Limb (tissue), 2 donors: Measurements from ENCODE around the gene EXD2.
"Not testable (repeated sequence)": the region's sequence is repeated elsewhere in the genome, so short reads cannot be mapped to it uniquely, and the experiment has no call there.

ENCODE experiments used
- DNase-seq, 2 donors: peaks; one replicate each; pipeline ENCODE4 v3.0.0-alpha.2; 2016; ENCODE audit errors: extremely low spot score in 2 of 2

Gene EXD2, protein sequence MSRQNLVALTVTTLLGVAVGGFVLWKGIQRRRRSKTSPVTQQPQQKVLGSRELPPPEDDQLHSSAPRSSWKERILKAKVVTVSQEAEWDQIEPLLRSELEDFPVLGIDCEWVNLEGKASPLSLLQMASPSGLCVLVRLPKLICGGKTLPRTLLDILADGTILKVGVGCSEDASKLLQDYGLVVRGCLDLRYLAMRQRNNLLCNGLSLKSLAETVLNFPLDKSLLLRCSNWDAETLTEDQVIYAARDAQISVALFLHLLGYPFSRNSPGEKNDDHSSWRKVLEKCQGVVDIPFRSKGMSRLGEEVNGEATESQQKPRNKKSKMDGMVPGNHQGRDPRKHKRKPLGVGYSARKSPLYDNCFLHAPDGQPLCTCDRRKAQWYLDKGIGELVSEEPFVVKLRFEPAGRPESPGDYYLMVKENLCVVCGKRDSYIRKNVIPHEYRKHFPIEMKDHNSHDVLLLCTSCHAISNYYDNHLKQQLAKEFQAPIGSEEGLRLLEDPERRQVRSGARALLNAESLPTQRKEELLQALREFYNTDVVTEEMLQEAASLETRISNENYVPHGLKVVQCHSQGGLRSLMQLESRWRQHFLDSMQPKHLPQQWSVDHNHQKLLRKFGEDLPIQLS

DNA sequence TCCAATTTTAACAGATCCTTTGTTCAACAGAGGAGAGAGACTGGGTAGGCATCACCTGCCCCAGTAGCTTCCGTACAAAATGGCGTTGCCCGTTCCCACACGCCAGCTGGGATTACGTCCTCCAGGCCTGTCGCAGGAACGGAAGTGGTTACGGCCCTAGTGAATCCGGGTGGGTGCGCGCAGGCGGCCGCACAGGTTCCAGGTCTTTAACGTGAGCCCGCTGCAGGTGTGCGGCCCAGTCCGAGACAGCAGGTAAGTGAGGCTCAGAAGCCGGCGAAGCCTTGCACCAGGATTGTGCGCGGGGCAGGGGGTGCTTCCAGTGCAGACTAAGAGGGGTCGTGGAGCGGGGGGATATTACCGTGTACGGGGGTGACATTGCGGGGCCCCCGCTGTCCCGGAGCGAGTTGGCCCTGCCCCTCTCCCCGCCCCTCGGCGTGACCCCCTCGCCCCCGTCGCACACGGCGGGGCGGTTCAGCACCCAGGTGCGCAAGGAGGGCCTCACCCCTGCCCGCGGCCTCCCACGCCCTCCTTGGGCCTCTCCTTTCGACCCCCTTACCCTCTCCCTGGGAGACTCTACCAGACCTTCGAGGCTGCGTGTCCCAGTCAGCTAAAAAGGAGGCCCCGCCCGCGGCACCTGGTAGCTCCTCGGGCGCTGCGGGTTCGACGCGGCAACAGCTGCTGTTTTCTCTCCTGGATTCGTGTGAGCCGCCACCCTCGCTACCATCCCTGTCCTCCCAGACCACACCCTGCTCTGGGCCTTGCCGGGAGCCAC, at the start of gene EXD2:
TSS of gene EXD2 (plus strand) at position 159 of the 772 bp plus-strand sequence. CDS start 17,973 bp downstream, outside the sequence.
- DNase-seq, result peak; percentile 89 to 90

DNA sequence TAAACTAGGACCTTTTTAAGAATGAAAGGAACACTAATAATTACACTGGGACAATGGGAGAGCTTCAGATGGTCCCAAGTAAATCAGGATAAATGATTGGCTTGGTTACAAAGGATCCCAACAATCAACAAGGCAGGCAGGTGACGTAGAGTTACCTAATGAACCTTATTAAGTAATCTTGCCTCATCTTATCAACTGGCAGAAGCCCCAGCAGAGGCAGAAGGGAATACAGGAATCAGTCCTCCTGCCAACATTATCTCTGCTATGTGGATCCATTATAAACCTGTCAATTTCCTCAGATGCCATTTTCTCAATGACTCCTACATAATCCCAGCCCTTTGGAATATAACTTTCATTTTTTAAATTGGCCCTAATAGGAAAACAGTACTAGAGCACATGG, 49.7 kb upstream of the EXD2 start:
- DNase-seq, result no peak

DNA sequence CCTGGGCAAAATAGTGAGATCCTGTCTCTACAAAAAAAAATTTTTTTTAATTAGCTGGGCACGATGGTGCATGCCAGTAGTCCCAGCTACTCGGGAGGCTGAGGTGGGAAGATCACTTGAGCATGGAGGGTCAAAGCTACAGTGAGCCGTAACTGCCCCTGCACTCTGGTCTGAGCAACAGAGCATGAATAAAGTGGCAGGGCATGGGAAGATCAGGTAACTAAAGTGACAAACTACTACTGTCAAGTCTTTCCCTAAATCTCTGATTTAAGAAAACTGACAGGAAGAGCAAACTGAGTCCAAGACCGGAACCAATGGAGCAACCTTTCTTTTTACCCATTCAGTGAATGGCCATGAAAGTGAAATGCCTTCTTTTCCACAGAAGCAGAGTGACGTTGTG, 49.2 kb upstream of the EXD2 start:
- DNase-seq, result no peak

DNA sequence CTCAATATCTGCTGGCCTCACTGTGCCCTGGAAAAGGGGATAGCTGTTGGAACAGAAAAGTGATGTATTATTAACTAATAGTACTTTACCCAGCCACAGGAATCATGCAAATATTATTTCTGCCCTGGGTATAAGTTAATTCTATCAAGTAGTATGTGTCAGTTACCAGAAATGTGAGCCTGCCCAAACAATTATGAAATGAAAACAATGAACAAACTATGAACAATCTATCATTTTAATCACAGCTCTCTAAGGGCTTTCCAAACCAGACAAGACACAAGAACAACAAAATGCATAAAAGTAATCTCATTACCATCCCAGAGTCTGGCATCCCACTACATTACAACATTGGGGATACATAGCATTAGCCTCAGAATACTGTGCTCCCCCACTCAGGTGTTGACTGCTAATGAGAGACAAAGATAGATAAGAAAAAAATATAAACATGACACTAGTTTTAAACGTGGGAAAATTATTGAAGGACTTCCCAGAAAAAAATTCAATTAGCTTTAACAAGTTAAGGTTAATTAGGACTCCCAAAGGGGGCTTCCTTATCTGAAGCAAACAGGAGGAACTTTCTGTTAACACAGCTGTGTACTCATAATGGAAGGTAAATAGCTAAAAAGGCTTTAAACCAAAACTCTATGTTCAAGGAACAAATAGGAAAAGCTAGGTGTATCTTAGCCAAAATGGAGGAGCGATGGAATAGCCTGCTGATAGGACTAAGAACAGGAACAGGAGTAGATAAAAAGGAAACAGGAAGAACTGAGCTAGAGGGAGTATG, 41.6 kb upstream of the EXD2 start:
- no peak for DNase-seq

DNA sequence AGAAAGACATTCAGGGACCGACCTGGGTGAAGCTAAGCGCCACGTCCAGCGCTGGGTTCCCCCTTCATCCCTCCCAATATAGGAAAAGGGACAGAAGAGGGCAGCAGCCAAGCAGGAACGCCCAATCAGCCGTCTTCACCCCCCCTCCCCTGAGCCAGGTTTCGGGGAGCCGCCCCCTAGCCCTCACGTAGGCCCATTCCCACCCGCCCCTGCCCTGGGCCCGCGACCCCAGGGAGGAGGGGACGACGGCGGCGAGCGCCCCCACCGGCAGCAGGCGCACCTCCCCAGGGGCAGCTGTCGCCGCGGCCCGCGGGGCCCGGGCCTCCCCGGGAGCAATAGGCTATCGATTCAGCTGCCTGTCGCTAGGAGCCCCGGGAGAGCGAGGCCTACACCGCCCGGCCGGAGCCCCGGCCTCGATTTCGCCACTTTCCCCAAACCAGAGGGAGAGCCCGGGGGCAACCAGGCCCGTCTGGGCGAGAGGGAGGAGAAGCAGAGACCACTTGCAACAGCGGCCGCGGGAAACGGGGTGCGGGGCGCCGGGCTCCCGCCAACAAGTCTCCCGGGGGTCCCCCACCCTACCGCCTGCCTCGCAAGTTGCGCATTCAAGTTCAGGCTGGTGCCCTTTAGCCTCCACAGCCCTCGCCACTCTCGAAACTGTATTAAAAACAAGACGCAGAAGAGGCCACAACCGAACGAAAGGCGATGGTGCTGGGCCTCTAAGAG, 39.7 kb upstream of the EXD2 start:
- DNase-seq, result peak; percentile 63 to 87

DNA sequence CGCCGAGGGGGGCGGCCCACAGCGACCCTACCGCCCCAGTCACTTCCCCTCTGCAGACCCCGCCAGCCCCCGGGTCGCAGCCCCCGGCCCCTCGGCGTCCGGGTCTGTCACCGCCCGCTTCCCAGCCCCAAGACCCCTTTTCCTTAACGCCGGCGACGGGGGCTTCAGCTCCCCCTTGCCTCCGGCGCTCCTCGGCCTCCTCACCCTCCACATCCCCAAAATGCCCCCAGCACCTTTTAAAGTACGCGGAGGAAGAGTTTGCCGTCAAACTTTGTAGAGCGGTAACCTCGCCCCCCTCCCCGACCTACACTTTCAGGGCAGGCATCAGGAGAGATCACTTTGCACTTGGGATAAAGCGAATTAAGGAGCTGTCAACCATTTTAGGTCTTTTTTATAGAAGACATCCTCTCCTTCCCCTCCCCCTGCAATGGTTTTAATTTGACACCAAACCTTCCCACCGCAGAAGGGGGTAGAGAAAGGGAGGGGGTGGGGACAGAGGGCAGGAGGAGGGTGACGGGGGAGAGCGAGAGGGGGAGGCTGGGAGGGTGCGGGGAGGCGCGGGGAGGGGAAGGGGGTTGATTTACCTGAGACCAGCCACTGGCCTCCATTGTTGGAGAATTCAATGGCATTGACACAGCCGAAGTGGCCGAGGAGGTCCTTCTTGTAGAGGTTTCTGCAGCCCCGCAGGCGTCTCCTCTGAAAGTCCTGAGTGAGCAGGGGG, 39.0 kb upstream of the EXD2 start:
- DNase-seq, result peak in 1 of 2 donors; percentile 26

DNA sequence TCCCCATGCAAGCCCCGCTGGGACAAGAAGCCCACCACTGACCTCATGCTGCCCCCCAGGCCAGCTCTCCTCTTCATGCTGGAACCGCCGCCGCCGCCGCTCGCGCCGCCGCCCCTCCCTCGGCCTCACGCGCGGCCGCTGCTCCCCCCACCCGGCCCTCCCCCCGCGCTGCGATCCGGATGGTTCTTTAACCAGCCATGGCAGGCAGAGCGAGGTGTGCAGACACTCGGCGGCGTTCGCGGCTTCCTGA, 38.5 kb upstream of the EXD2 start, which contains the start of gene DCAF5:
TSS of gene DCAF5 (minus strand) at position 218 of the 250 bp plus-strand sequence. CDS start at position 77, 141 bp downstream.
- no peak for DNase-seq

DNA sequence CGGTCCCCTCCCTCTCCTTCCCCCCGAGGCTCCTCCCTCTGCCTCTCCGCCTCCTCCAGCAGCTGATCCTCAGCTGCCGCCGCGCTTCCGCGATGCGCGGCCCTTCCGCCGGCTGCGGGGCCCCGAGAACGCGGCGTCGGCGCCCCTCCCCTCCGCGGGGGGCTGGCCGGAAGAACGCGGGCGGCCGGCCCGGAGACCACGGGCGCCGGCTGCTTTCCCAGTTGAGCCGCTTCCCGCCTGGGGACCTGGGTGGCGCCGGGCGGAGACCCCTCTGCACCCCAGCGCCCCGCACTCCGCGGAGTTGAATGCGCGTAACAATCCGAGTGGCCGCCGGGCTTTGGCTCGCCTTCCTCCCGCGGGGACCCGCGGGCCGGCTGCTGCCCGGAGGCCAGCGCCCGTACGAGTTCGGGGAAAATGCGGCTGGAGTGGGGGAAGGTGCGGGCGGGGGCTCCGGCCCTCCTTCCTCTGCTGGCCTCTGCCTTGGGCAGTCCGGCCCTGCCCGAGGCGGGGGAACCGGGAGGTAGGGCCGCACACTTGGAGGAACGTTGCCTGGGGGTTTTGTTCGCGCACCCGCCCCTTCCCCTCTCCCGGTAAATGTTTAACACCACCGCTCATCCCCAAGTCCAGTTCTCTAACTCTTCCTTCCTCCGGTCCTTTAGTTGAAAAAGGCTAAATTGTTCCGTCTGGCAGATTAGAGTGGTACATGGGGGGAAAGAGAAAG, 38.0 kb upstream of the EXD2 start:
- peak; percentile 93 to 94 for DNase-seq

DNA sequence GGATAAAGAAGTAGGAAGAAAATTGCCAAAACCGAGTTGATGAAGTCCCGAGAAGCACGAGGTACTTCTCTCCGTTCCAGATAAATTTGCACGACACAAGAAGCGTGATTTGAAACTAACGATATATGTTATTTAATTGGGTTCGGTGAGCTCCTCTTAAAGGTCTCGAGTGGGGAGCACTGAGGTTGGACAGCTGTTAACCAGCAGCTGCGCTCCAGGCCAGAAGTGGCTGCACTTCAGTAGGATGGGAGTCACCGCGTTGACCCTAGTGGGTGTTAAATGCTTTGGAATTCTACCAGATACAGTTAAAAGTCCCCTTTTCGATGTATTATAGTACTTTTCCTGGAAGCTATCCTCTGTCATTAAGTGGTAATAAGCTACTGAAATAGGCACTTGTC, 37.4 kb upstream of the EXD2 start:
- DNase-seq, result peak; percentile 32 to 38

DNA sequence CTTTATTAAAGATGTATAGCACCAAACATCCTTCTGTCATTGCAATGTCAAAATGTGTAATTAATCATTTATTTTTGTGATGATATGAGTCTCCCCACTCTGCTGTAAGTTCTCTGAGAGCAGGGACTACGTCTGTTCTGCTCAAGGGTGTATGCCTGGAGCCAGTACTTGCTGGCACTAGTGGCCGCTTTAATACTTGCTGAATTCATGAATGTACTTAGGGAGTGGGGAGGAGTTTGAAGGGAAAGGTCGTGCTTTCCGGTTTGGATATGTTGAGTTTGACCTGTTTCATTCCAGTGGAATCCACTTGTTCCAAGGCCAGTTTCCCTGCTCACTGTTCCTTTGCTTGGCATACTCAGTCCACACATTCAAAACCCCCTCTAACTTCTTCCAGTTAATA, 36.5 kb upstream of the EXD2 start:
- no peak for DNase-seq

DNA sequence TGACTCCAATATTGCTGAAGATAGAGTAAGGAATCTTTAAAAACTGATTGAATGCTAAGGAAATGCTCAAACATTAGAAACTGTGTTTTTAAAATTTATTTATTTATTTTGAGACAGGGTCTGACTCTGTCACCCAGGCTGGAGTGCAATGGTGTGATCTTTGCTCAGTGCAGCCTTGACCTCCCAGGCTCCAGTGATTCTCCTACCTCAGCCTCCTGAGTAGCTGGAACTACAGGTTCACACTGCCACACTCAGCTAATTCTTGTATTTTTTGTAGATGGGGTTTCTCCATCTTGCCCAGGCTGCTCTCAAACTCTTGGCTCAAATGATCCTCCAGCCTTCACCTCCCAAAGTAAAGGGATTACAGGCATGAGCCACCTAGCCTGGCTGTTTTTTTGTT, 35.1 kb upstream of the EXD2 start:
- DNase-seq, result no peak

DNA sequence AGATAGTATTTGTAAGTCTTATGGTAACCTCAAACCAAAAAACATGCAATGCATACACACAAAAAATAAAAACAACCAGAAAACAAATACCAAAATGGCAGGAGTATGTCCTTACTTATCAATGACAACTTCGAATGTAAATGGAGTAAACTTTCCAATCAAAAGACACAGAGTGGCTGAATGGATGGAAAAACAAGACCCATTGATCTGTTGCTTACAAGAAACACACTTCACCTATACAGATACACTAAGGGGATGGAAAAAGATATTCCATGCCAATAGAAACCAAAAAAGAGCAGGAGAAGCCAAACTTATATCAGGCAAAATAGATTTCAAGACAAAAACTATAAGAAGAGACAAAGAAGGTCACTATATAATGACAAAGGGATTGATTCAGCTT, 29.7 kb upstream of the EXD2 start:
- no peak for DNase-seq

DNA sequence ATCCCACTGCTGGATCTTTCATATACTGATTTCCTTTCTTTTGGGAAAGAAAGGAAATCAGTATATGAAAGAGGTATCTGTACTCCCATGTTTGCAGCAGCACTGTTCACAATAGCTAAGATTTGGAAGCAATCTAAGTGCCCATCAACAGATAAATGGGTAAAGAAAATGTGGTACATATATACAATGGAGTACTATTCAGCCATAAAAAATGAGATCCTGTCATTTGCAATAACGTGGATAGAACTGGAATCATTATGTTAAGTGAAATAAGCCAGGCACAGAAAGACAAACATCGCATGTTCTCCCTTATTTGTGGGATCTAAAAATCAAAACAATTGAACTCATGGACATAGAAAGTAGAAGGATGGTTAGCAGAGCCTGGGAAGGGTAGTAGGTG, 25.5 kb upstream of the EXD2 start:
- DNase-seq, result not testable (repeated sequence)

DNA sequence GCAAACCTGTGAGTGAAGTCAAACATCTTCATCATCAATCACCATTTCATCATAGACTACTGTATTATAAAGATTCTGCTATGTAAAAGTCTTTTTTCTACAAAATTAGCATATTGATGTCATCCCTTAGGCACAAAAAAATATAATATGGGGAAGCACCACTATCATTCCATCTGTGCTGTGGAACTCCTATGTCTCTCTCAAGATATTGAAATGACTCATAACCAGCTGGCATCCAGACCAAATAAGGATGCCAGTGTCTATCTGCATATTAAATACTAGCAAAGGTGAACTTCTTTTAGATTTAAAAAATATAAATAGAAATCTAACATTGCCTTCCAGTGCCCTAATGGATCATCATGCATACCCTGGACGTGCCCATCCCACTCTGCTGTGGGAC, 20.5 kb upstream of the EXD2 start:
- DNase-seq, result no peak

DNA sequence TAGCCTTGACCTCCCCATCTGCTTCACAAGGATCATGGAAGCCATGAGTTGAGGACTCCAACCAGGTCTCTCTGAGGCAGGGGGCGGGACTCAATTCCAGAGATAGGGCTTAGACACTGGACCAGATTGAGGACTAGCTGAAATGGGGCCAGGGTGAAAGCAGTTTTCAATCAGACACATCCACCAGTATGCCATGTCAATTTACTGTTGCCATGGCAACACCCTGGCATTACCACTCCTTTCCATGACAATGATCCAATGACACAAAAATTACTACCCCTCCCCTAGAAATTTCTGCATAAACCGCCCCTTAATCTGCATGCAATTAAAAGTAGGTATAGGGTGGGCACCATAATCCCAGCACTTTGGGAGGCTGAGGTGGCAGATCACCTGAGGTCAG, 19.7 kb upstream of the EXD2 start:
- no peak for DNase-seq

DNA sequence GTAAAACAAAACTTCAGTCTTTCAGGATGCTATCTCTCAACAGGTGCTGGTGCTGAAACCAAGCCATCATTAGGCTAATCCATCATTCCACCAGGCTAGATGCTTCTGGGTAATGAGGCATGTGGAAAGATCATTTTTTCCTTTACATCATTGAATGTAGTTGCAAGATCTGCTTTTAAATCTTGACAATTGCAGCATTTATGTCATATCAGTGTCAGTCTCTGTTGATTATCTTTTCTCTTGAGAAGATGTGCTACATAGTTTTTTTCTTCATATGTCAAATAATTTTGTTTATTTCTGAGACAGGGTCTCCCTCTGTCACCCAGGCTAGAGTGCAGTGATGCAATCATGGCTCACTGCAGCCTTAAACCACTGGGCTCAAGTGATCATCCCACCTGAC, 16.2 kb upstream of the EXD2 start:
- no peak for DNase-seq

DNA sequence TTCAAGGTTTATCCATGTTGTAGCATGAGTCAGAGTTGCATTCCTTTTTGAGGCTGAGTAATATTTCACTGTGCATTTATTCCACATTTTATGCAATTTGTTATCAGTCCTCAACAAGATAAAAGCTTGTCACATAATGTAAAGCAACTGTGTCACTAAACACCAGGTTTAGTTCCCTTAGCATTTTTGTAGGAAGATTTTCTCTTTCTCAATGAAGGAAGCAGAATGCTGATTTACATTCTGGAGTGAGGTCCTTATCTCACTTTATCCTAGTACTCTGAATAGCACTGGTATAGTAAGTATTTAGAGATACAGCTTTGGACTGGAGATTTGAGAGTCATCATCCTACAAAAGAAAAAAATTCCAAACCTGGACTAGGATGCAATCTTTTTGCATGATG, 9.8 kb upstream of the EXD2 start:
- no peak for DNase-seq

DNA sequence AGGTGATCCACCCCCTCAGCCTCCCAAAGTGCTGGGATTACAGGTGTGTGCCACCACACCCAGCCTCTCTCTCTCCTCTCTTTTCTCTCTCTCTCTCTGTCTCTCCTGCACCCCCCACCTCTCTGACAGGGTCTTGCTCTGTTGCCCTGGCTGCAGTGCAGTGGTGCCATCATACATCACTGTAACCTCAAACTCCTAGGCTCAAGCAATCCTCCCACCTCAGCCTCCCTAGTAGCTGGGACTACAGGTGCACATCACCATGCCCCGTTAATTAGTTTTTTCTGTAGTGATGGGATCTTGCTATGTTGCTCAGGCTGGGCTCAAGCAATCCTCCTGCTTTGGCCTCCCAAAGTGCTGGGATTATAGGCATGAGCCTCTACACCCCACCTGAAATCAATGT, 8.7 kb upstream of the EXD2 start:
- DNase-seq, result not testable (repeated sequence)

DNA sequence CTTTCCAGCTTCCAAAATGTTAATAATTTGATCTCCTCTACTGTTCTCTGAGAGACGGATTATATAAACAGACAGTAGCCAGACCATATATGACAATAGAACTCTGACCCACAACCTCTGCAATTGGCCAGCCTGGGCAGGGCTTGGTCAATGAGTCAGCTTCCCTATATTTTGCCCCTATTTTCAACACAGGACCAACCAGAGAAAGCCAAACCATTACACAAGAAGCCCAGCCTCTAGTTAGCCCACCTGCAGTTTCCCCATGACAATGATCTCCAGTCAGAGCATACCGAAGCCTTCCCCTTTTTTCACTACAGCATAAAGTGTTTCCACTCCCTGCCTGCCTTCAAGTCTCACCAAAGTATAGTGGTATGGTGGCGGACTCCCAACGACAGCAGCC, 7.6 kb upstream of the EXD2 start:
- DNase-seq, result no peak

DNA sequence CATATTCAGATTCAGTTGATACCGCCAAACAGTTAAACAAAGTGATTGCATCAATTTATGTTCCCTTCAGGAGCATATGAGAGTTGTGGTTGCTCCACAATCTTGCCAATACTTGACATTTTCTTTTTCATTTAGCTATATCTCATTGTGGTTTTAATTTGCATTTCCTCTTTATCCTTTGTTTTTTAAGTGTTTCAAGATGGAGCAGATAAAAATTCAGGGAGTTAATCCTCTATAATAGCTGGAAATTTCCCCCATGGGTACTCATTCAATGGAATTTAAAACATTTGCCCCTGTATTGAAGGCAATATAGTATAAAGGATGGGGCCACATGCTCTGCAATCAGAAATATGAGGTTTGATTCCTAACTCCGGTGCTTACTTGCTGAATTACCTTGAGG, 1.1 kb upstream of the EXD2 start:
- DNase-seq, result no peak
